Ovary (tissue), 9 donors: ENCODE data around the gene PTPRN2. TPM values are rescaled to one million over a fixed set of nuclear protein-coding genes. Genes with fewer than 3 reads are reported as not detected.

Experiments used
- DNase-seq, 5 donors: peaks; one replicate each; pipeline ENCODE4 v3.0.0-alpha.2; 2019 to 2020
- H3K27ac ChIP-seq, 2 donors: fragments of 200-600 bp; one replicate each; pipeline versions ENCODE4 v1.5.1 to v1.8.0; 2019 to 2022
- H3K27me3 ChIP-seq: fragments of 200-600 bp; one replicate; pipeline ENCODE4 v1.8.0; 2022
- H3K36me3 ChIP-seq: fragments of 200-600 bp; sonication (generic); one replicate; pipeline ENCODE4 v1.5.1; 2019
- H3K4me1 ChIP-seq: one replicate; pipeline ENCODE4 v1.8.1; 2013; ENCODE audit warnings: mild to moderate bottlenecking, moderate library complexity; ENCODE audit not compliant: insufficient read depth
- H3K4me3 ChIP-seq: fragments of 200-600 bp; sonication (generic); one replicate; pipeline ENCODE4 v1.5.1; 2017
- H3K9me3 ChIP-seq, 2 donors: fragments of 200-600 bp in 1 of 2; sonication (generic) in 1 of 2; one replicate each; pipeline versions ENCODE4 v1.5.1 to v1.8.1; 2013 to 2019; ENCODE audit warnings: mild to moderate bottlenecking in 1 of 2, moderate library complexity in 1 of 2
- EP300 ChIP-seq: sonication (generic); formaldehyde crosslinking; IDR thresholded peaks from one replicate; pipeline ENCODE4 v1.6.1; 2017; ENCODE audit warnings: antibody characterized with exemption
- POLR2A ChIP-seq: fragments of 450-650 bp; IDR thresholded peaks from one replicate; pipeline ENCODE4 v1.6.1; 2017; ENCODE audit warnings: antibody characterized with exemption, mild to moderate bottlenecking, moderate library complexity
- WGBS, 3 donors: extraction: QIAGEN DNeasy Blood & Tissue Kit in 1 of 3; methylation state at CpG; one replicate each; pipeline versions ENCODE4 v1.1.5 to v1.1.7; 2013 to 2017; 5-methylcytosine and 5-hydroxymethylcytosine counted together
- intact Hi-C, 4 donors: fragments of 100-400 bp; cut with DNase I; formaldehyde crosslinking; loops; one replicate each; pipeline versions ENCODE4 v1.11.0 to v1.15.1; 2022 to 2023
- polyA plus RNA-seq, 2 donors: library from polyadenylated mRNA; stranded (reverse); fragments of 200-250 nt in 1 of 2; fragments of 350-450 nt in 1 of 2; fragmentation: Illumina TruSeq in 1 of 2; extraction: RNeasy Lipid Tissue Mini Kit (QIAGEN cat#74804) in 1 of 2; gene quantifications; one replicate each; pipeline ENCODE4 v1.2.3, GENCODE V29; 2013 to 2014
- total RNA-seq, 7 donors: library from RNA; depleted of rRNA in 2 of 7; stranded (reverse); fragments of >200 nt in 2 of 7; fragmentation: NEBNext Ultra II Directional in 3 of 7; extraction: Animal tissue kit (Norgen Biotek cat#: 25700) in 3 of 7; gene quantifications; one replicate each; pipeline versions ENCODE4 v1.1.0 to v1.2.4, GENCODE V29; 2016 to 2023
- TF ChIP-seq, protein P1 (sequence below), 3 donors: fragments of 450-650 bp in 2 of 3; fragments of 200-600 bp in 1 of 3; IDR thresholded peaks; one replicate each; pipeline versions ENCODE4 v1.5.1 to v1.8.0; 2016 to 2022; ENCODE audit warnings: antibody characterized with exemption in 3 of 3, mild to moderate bottlenecking in 1 of 3
- donor health status: DM: no; HTN: no; CAD: no; lungs with moderate emphysema.
- donor health status: DM: no; HTN: no; CAD: no.
- donor health status: Bipolar disorder and iron deficiency.
- donor health status: DM: yes; HTN: yes; CAD: no.
- donor health status: DM: no; HTN: no; CAD: no.
- donor health status: DM: yes; HTN: yes; CAD: no.

The PTPRN2 gene
- total and polyA plus RNA-seq, 9 donors: 3.5 to 11.1 (median 5.9) TPM

- no peaks in the 10 kb centered on the region for H3K27me3 ChIP-seq
- TF ChIP-seq, protein P1, sequence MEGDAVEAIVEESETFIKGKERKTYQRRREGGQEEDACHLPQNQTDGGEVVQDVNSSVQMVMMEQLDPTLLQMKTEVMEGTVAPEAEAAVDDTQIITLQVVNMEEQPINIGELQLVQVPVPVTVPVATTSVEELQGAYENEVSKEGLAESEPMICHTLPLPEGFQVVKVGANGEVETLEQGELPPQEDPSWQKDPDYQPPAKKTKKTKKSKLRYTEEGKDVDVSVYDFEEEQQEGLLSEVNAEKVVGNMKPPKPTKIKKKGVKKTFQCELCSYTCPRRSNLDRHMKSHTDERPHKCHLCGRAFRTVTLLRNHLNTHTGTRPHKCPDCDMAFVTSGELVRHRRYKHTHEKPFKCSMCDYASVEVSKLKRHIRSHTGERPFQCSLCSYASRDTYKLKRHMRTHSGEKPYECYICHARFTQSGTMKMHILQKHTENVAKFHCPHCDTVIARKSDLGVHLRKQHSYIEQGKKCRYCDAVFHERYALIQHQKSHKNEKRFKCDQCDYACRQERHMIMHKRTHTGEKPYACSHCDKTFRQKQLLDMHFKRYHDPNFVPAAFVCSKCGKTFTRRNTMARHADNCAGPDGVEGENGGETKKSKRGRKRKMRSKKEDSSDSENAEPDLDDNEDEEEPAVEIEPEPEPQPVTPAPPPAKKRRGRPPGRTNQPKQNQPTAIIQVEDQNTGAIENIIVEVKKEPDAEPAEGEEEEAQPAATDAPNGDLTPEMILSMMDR (IDR thresholded peaks at IDR 0.05): no peak
- no peak for TF ChIP-seq POLR2A
- TF ChIP-seq EP300: no peak
- H3K36me3 ChIP-seq: no peaks in the 10 kb centered on the region
- no peak overlapping the region for H3K27ac ChIP-seq
- intact Hi-C loops: no loop called here
- no peaks in the 10 kb centered on the region for H3K4me1 ChIP-seq
- H3K4me3 ChIP-seq: no peak overlapping the region
- WGBS, 3 donors: 69 to 76% (median 70%) methylated on average over 19 of the region's 19 CpGs
- no peak for DNase-seq
- no peaks in the 10 kb centered on the region for H3K9me3 ChIP-seq
These were observed 911.0 kb downstream of the PTPRN2 start for GRCh38 chr7:157676456-157677255.

- Histone ChIP-seq H3K4me1 (no peaks in the 10 kb centered on the region), H3K9me3 (no peaks in the 10 kb centered on the region), H3K36me3 (no peaks in the 10 kb centered on the region), H3K27ac (no peak overlapping the region), H3K4me3 (no peak overlapping the region), H3K27me3 (no peaks in the 10 kb centered on the region)
- DNase-seq: no peak
- intact Hi-C loops: no loop called here
- WGBS, 3 donors: 88 to 91% (median 90%) methylated on average over 11 of the region's 11 CpGs
- no peak for TF ChIP-seq POLR2A
- TF ChIP-seq, protein P1 (IDR thresholded peaks at IDR 0.05): no peak
- TF ChIP-seq EP300: no peak
These were observed 911.6 kb downstream of the PTPRN2 start for GRCh38 chr7:157676001-157676400.

- Histone ChIP-seq H3K4me3 (no peak overlapping the region), H3K27me3 (no peaks in the 10 kb centered on the region), H3K36me3 (no peaks in the 10 kb centered on the region), H3K4me1 (no peaks in the 10 kb centered on the region), H3K27ac (no peak overlapping the region), H3K9me3 (no peaks in the 10 kb centered on the region)
- TF ChIP-seq EP300 (no peak), POLR2A (no peak)
- TF ChIP-seq, protein P1 (IDR thresholded peaks at IDR 0.05): no peak
- intact Hi-C loops: no loop called here
- DNase-seq: peak in 1 of 5 donors; percentile 6
- WGBS, 3 donors: 90 to 94% (median 90%) methylated on average over 21 of the region's 21 CpGs
These were observed 912.1 kb downstream of the PTPRN2 start for GRCh38 chr7:157675427-157675927.

GRCh38 chr7:157674715-157675426, 912.8 kb downstream of the PTPRN2 start:
- 83 to 88% (median 88%) methylated on average over 30 of the region's 30 CpGs for WGBS, 3 donors
- peak in 1 of 5 donors; percentile 14 for DNase-seq
- intact Hi-C loops: no loop called here
- no peak overlapping the region for H3K27ac ChIP-seq
- H3K4me3 ChIP-seq: no peak overlapping the region
- no peaks in the 10 kb centered on the region for H3K27me3 ChIP-seq
- H3K4me1 ChIP-seq: no peaks in the 10 kb centered on the region
- no peaks in the 10 kb centered on the region for H3K9me3 ChIP-seq
- no peaks in the 10 kb centered on the region for H3K36me3 ChIP-seq
- TF ChIP-seq POLR2A (no peak), EP300 (no peak)
- TF ChIP-seq, protein P1 (IDR thresholded peaks at IDR 0.05): no peak
